HFF-Myc (cell line): ENCODE results near the gene ANTXRL.
"Not testable (repeated sequence)": the region's sequence is repeated elsewhere in the genome, so short reads cannot be mapped to it uniquely, and the experiment has no call there.

Source experiments
- DNase-seq: peaks from one replicate; pipeline ENCODE4 v3.0.0-alpha.2; 2011; ENCODE audit warnings: low read depth; ENCODE audit errors: extremely low read depth
- H3K4me3 ChIP-seq: replicated peaks from 2 replicates; pipeline ENCODE4 v1.5.1; 2011; ENCODE audit warnings: low read depth, mild to moderate bottlenecking, control low read depth, low read length
- CTCF ChIP-seq: IDR thresholded peaks from 2 replicates; pipeline ENCODE4 v1.5.1; 2012; ENCODE audit warnings: mild to moderate bottlenecking, low read depth, low read length, control low read depth; ENCODE audit errors: missing control alignments

Gene ANTXRL

DNA sequence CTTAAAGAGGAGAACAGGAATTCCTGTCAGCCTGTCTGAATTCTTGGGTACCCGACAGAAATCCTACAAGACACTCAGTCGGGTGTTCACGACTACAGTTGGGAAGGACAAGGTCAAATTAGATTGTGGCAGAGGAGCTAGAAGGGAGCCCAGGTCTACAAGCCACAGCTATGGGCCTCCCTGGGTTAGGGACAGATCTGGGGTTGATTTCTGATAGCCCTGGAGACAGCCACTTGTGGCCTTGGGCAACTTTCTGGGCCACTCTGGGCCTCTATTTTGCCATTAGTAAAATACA is 39.7 kb upstream of the ANTXRL start:
- TF ChIP-seq CTCF = no peak
- DNase-seq = no peak
- no peak overlapping the region for H3K4me3 ChIP-seq

DNA sequence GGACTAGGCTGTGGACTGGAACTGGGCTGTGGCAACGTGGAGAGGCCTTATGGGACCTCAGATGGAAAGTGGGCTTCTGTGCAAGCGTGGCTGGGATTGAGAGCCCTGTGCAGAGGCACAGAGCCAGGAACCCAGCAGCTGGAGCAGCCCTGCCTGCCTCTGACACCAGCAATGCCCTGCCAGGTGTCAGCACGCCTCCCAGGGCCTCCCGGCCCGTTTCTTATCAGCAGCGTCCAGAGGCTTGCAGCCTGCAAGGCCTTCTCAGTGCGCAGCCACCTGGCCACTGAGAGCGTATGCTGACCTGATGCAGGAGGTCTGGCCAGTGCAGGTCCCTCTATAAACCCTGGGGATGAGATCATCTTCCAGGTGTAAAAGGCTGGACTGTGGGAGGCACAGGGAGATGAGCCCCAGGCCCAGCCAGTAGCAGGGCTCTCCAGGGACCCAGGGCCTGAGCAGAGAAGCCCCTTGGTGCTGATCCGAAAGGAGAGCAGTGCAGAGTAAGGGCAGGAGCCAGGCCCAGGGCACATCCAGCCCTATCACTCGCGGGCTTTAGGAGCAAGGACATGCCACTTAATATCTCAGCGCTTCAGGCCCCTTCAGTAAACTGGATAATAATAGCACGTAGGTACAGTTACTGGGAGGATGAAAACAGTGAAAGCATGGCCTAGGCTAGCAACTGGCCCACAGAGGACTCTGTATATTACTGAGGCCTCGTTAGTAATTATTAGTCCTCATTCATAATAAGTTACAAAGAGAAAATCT is 38.8 kb upstream of the ANTXRL start:
- H3K4me3 ChIP-seq = no peak overlapping the region
- no peak for TF ChIP-seq CTCF
- DNase-seq = no peak

DNA sequence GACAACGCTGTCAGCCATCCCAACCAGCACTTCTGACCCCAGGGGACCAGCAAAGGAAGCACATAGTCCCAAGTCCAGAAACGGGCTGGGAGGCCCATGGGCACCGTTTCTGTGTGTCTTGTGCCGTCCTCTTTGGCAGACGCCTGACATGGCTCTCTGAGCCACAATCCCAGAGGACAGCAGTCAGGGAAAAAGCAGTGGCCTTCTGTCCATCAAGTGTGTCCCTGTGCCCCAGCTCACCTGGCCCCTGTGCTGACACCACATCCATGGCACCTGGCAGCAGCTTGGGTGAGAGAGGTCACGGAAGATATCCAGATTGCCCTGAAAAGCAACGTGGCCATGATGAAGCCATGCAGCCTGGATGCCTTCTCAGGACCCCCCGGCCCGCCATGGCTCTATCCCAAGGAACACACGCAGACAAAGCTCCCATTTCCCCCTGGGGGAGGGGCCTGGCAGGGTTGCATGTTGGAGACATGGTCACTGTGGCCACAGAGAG is 38.1 kb upstream of the ANTXRL start:
- no peak for TF ChIP-seq CTCF
- H3K4me3 ChIP-seq = no peak overlapping the region
- no peak for DNase-seq

- DNase-seq, H3K4me3 ChIP-seq: not testable (repeated sequence)
Measured at GRCh38 chr10:46249617-46250344, 37.0 kb upstream of the ANTXRL start.

DNA sequence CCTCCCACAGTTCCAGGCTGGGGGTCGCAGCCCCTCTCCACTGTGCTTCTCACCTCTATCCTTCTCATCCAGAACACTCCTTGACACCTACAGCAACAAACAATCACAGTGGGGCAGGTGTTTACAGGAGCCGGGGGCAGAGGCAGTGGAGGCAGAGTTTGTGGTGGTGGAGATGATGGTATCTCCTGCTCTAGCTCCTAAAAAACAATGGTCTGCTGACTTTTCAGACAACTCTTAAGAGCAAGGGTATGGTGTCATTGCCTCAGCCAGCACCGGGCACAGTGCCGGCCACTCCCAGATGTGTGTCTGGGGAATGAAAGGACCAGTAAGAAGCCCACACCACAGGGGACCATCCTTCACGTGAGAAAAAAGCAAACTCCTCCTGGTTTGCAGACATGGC is 36.3 kb upstream of the ANTXRL start:
- no peak for TF ChIP-seq CTCF
- no peak for DNase-seq
- H3K4me3 ChIP-seq = no peak overlapping the region

GRCh38 chr10:46250898-46251856 is 35.6 kb upstream of the ANTXRL start:
- no peak for DNase-seq
- no peak for TF ChIP-seq CTCF
- H3K4me3 ChIP-seq = no peak overlapping the region
